Neural progenitor cell (in vitro differentiated cells): Measurements from ENCODE around the gene NUP93. TPM values are rescaled to one million over a fixed set of nuclear protein-coding genes. Genes with fewer than 3 reads are reported as not detected.

Source experiments
- DNase-seq: peaks from one replicate; pipeline ENCODE4 v3.0.0-alpha.2; 2016; ENCODE audit warnings: low spot score
- H2AFZ ChIP-seq: fragments of 200-600 bp; sonication (generic); replicated peaks from 2 replicates; pipeline ENCODE4 v1.6.1; 2016; ENCODE audit warnings: antibody characterized with exemption
- H3F3A ChIP-seq: fragments of 200-600 bp; sonication (generic); 2 replicates; pipeline ENCODE4 v1.6.1; 2016; ENCODE audit warnings: antibody characterized with exemption, low read depth
- H3K27ac ChIP-seq: fragments of 200-600 bp; sonication (generic); 2 replicates; pipeline ENCODE4 v1.5.1; 2016; ENCODE audit warnings: mild to moderate bottlenecking
- H3K27me3 ChIP-seq: fragments of 200-600 bp; sonication (generic); 2 replicates; pipeline ENCODE4 v1.6.1; 2016; ENCODE audit warnings: mild to moderate bottlenecking, moderate library complexity
- H3K36me3 ChIP-seq: fragments of 200-600 bp; sonication (generic); 2 replicates; pipeline ENCODE4 v1.5.1; 2016
- H3K4me1 ChIP-seq: fragments of 200-600 bp; sonication (generic); 2 replicates; pipeline ENCODE4 v1.6.1; 2016; ENCODE audit warnings: mixed run types
- H3K4me2 ChIP-seq: fragments of 200-600 bp; sonication (generic); 2 replicates; pipeline ENCODE4 v1.6.1; 2016
- H3K4me3 ChIP-seq: fragments of 200-600 bp; sonication (generic); 2 replicates; pipeline ENCODE4 v1.5.1; 2016
- H3K79me2 ChIP-seq: fragments of 200-600 bp; sonication (generic); 2 replicates; pipeline ENCODE4 v1.6.1; 2016; ENCODE audit warnings: low read depth
- H3K9ac ChIP-seq: fragments of 200-600 bp; sonication (generic); 2 replicates; pipeline ENCODE4 v1.6.1; 2016
- H3K9me3 ChIP-seq: fragments of 200-600 bp; sonication (generic); 2 replicates; pipeline ENCODE4 v1.5.1; 2016; ENCODE audit warnings: low read depth
- H4K20me1 ChIP-seq: fragments of 200-600 bp; sonication (generic); 2 replicates; pipeline ENCODE4 v1.6.1; 2016; ENCODE audit warnings: low read depth
- H3K27ac Mint-ChIP-seq: 3 replicates; pipeline ENCODE4 v1.8.0; 2021; ENCODE audit warnings: mixed read lengths
- H3K27me3 Mint-ChIP-seq: 2 replicates; pipeline ENCODE4 v1.8.0; 2022; ENCODE audit warnings: low read depth, mild to moderate bottlenecking, inconsistent platforms, moderate library complexity, mixed read lengths; ENCODE audit not compliant: insufficient read depth
- H3K36me3 Mint-ChIP-seq: 3 replicates; pipeline ENCODE4 v1.8.0; 2021; ENCODE audit warnings: mixed read lengths
- H3K4me1 Mint-ChIP-seq: 3 replicates; pipeline ENCODE4 v1.8.0; 2021; ENCODE audit warnings: mixed read lengths
- H3K4me3 Mint-ChIP-seq: 3 replicates; pipeline ENCODE4 v1.8.0; 2021; ENCODE audit warnings: mild to moderate bottlenecking, moderate library complexity, mixed read lengths
- H3K9me3 Mint-ChIP-seq: 3 replicates; pipeline ENCODE4 v1.8.0; 2020; ENCODE audit warnings: mixed read lengths
- CTCF ChIP-seq: fragments of 200-600 bp; sonication (generic); IDR thresholded peaks from 2 replicates; pipeline ENCODE4 v1.5.1; 2017; ENCODE audit warnings: antibody characterized with exemption, mild to moderate bottlenecking
- EZH2 ChIP-seq: fragments of 200-600 bp; sonication (generic); IDR thresholded peaks from 2 replicates; pipeline ENCODE4 v1.6.1; 2017; ENCODE audit warnings: antibody characterized with exemption, mild to moderate bottlenecking, moderate library complexity
- EZH2phosphoT487 ChIP-seq: fragments of 200-600 bp; sonication (generic); IDR thresholded peaks from 2 replicates; pipeline ENCODE4 v1.6.1; 2017; ENCODE audit warnings: antibody characterized with exemption
- total RNA-seq: library from RNA; depleted of rRNA; stranded (reverse); fragments of >200 nt; gene quantifications from 2 replicates; pipeline ENCODE4 v1.2.3, GENCODE V29; 2015; ENCODE audit warnings: low replicate concordance

Gene NUP93
- total RNA-seq, 1 donor from 2014 or later: 116 TPM

GRCh38 chr16:56830669-56831068 is 100.7 kb downstream of the NUP93 start:
- no peak overlapping the region for H3K27ac Mint-ChIP-seq
- no peaks in the 10 kb centered on the region for H3K4me1 ChIP-seq
- H3K27me3 ChIP-seq: no peaks in the 10 kb centered on the region
- no peaks in the 10 kb centered on the region for H4K20me1 ChIP-seq
- no peak overlapping the region for H3K4me3 Mint-ChIP-seq
- no peak overlapping the region for H3K4me3 ChIP-seq
- no peaks in the 10 kb centered on the region for H3F3A ChIP-seq
- H3K9me3 Mint-ChIP-seq: no peaks in the 10 kb centered on the region
- H3K4me1 Mint-ChIP-seq: no peaks in the 10 kb centered on the region
- no peak overlapping the region for H3K4me2 ChIP-seq
- no peak overlapping the region for H2AFZ ChIP-seq
- H3K9me3 ChIP-seq: no peaks in the 10 kb centered on the region
- H3K36me3 Mint-ChIP-seq: peaks cover 23% of the 10 kb centered on the region
- H3K79me2 ChIP-seq: no peaks in the 10 kb centered on the region
- DNase-seq: no peak
- no peaks in the 10 kb centered on the region for H3K27me3 Mint-ChIP-seq
- H3K9ac ChIP-seq: no peak overlapping the region
- no peaks in the 10 kb centered on the region for H3K36me3 ChIP-seq
- TF ChIP-seq CTCF: no peak
- TF ChIP-seq EZH2: no peak
- no peak for TF ChIP-seq EZH2phosphoT487
- no peak overlapping the region for H3K27ac ChIP-seq

GRCh38 chr16:56832768-56833167 is 102.8 kb downstream of the NUP93 start:
- no peaks in the 10 kb centered on the region for H3K9me3 Mint-ChIP-seq
- TF ChIP-seq CTCF (no peak), EZH2phosphoT487 (no peak), EZH2 (no peak)
- H3K4me3 Mint-ChIP-seq: no peak overlapping the region
- H3K27ac ChIP-seq: no peak overlapping the region
- H3K36me3 ChIP-seq: no peaks in the 10 kb centered on the region
- peak overlapping the region; percentile 42 for H3K9ac ChIP-seq
- no peaks in the 10 kb centered on the region for H3K4me1 ChIP-seq
- no peaks in the 10 kb centered on the region for H3K4me1 Mint-ChIP-seq
- no peak for DNase-seq
- no peak overlapping the region for H2AFZ ChIP-seq
- H3K9me3 ChIP-seq: no peaks in the 10 kb centered on the region
- no peak overlapping the region for H3K4me2 ChIP-seq
- no peaks in the 10 kb centered on the region for H4K20me1 ChIP-seq
- H3F3A ChIP-seq: no peaks in the 10 kb centered on the region
- no peak overlapping the region for H3K4me3 ChIP-seq
- no peaks in the 10 kb centered on the region for H3K27me3 ChIP-seq
- no peaks in the 10 kb centered on the region for H3K79me2 ChIP-seq
- peaks cover 25% of the 10 kb centered on the region for H3K36me3 Mint-ChIP-seq
- H3K27me3 Mint-ChIP-seq: no peaks in the 10 kb centered on the region
- no peak overlapping the region for H3K27ac Mint-ChIP-seq

GRCh38 chr16:56833243-56833970 is 103.5 kb downstream of the NUP93 start:
- Mint-ChIP-seq H3K9me3 (no peaks in the 10 kb centered on the region), H3K4me3 (no peak overlapping the region), H3K4me1 (no peaks in the 10 kb centered on the region), H3K27ac (no peak overlapping the region), H3K36me3 (peaks cover 31% of the 10 kb centered on the region), H3K27me3 (no peaks in the 10 kb centered on the region)
- no peaks in the 10 kb centered on the region for H3K36me3 ChIP-seq
- peak overlapping the region; percentile 42 for H3K9ac ChIP-seq
- TF ChIP-seq EZH2: no peak
- no peak for TF ChIP-seq EZH2phosphoT487
- TF ChIP-seq CTCF: no peak
- no peaks in the 10 kb centered on the region for H3K9me3 ChIP-seq
- H3K4me3 ChIP-seq: no peak overlapping the region
- H3K4me1 ChIP-seq: no peaks in the 10 kb centered on the region
- DNase-seq: no peak
- H3F3A ChIP-seq: no peaks in the 10 kb centered on the region
- no peak overlapping the region for H3K4me2 ChIP-seq
- H3K79me2 ChIP-seq: no peaks in the 10 kb centered on the region
- no peak overlapping the region for H2AFZ ChIP-seq
- no peaks in the 10 kb centered on the region for H4K20me1 ChIP-seq
- no peaks in the 10 kb centered on the region for H3K27me3 ChIP-seq
- H3K27ac ChIP-seq: no peak overlapping the region
